ENCODE results near the gene PRAC1. TPM values are rescaled to one million over a fixed set of nuclear protein-coding genes. Genes with fewer than 3 reads are reported as not detected.

The PRAC1 gene
- total RNA-seq, 1 experiment from 2014 or later = not detected

DNA sequence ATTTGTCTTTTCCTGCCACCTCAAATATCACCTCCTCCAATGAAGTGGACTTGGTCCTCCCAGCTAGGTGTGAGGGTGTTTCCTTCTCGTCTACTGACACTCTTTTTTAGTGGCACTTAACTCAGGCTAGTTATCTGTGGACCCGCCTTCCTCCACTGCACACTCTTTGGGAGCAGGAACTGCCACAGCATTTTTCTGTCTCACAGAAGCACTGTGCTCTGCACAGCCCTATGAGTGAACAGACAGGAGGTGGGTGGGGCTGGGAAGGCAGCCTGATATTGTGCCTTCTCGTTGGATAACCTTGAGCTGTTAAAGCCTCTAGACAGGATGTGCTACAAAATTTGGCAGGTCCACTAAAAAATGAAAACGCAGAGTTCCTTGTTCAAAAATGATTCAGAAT, 38.1 kb upstream of the PRAC1 start:
- peaks cover 41% of the 10 kb centered on the region for H3K27me3 ChIP-seq (ENCODE audit: insufficient read depth, low read length)
- Mint-ChIP-seq H3K36me3 (ENCODE audit: insufficient read depth in 1 of 3, low read depth in 3 of 3) (no peaks in the 10 kb centered on the region), H3K27me3 (ENCODE audit: low read depth) (peaks cover 99% of the 10 kb centered on the region), H3K4me3 (no peak overlapping the region), H3K27ac (no peak overlapping the region), H3K4me1 (no peaks in the 10 kb centered on the region), H3K9me3 (no peaks in the 10 kb centered on the region)
- H4K20me1 ChIP-seq (ENCODE audit: control insufficient read depth, insufficient read depth, insufficient read length) = no peaks in the 10 kb centered on the region
- no peak overlapping the region for H2BK120ac ChIP-seq (ENCODE audit: low read depth, low read length, poor library complexity, severe bottlenecking)
- no peaks in the 10 kb centered on the region for H3K79me1 ChIP-seq (ENCODE audit: insufficient read depth, low read depth, low read length, poor library complexity, severe bottlenecking)
- DNase-seq = no peak
- H3K23me2 ChIP-seq (ENCODE audit: insufficient read length, low read depth, low read length, poor library complexity, severe bottlenecking) = no peaks in the 10 kb centered on the region
- no peak overlapping the region for H3K27ac ChIP-seq (ENCODE audit: insufficient read length, low read depth, low read length)
- H2BK12ac ChIP-seq (ENCODE audit: insufficient read length, low read depth, low read length) = no peak overlapping the region
- H3K23ac ChIP-seq (ENCODE audit: insufficient read length, low read depth, low read length) = no peak overlapping the region
- H3K4me2 ChIP-seq (ENCODE audit: insufficient read depth, insufficient read length, low read length) = no peak overlapping the region
- H2BK5ac ChIP-seq (ENCODE audit: insufficient read length, low read length) = no peak overlapping the region
- no peak overlapping the region for H3T11ph ChIP-seq (ENCODE audit: low read length)
- H3K14ac ChIP-seq (ENCODE audit: insufficient read depth, low read length) = no peak overlapping the region
- H3K79me2 ChIP-seq (ENCODE audit: insufficient read depth, low read length) = no peaks in the 10 kb centered on the region
- no CpG with 5 or more reads among the region's 4 CpGs for WGBS (ENCODE audit: extremely low coverage, insufficient read length, low lambda C conversion rate)
- no peak overlapping the region for H3K18ac ChIP-seq (ENCODE audit: insufficient read length, low read depth, low read length)
- no peak overlapping the region for H4K91ac ChIP-seq (ENCODE audit: insufficient read length, low read depth, low read length)
- H3K56ac ChIP-seq (ENCODE audit: insufficient read length, low read depth, low read length) = no peak overlapping the region
- no peak overlapping the region for H2AK5ac ChIP-seq (ENCODE audit: insufficient read length, low read length)
- H2BK20ac ChIP-seq (ENCODE audit: low read depth, low read length, poor library complexity, severe bottlenecking) = no peak overlapping the region
- H3K4me1 ChIP-seq (ENCODE audit: insufficient read depth, low read length) = no peaks in the 10 kb centered on the region
- H3K9me3 ChIP-seq (ENCODE audit: control insufficient read depth, low read depth, low read length) = no peaks in the 10 kb centered on the region
- H3K9ac ChIP-seq (ENCODE audit: extremely low read depth, insufficient read length, low read length) = no peak overlapping the region
- no peak overlapping the region for H4K5ac ChIP-seq (ENCODE audit: insufficient read length, low read depth, low read length)
- no peak overlapping the region for H3K4ac ChIP-seq (ENCODE audit: low read depth, low read length)
- no peak overlapping the region for H4K8ac ChIP-seq (replicated peaks; ENCODE audit: insufficient read length, low read depth, low read length)
- no peak for TF ChIP-seq CTCF (conservative IDR thresholded peaks at IDR 0.05)
- no peak overlapping the region for H2AFZ ChIP-seq (ENCODE audit: low read length)
- no peak overlapping the region for H2BK15ac ChIP-seq (ENCODE audit: low read depth, low read length)

Data from H9 (cell line).